KMS-11 (cell line): ENCODE data around the gene DBNL.
"Not testable (repeated sequence)": the region's sequence is repeated elsewhere in the genome, so short reads cannot be mapped to it uniquely, and the experiment has no call there.

ENCODE experiments used
- H2AFZ ChIP-seq: fragments of 200-600 bp; sonication (generic); 2 replicates; pipeline ENCODE4 v1.6.1; 2016; ENCODE audit warnings: antibody characterized with exemption, mixed run types, low read depth
- H3K27ac ChIP-seq: fragments of 200-600 bp; sonication (generic); 2 replicates; pipeline ENCODE4 v1.6.1; 2016; ENCODE audit warnings: mild to moderate bottlenecking, mixed run types
- H3K27me3 ChIP-seq: fragments of 200-600 bp; sonication (generic); 2 replicates; pipeline ENCODE4 v1.6.1; 2017; ENCODE audit warnings: mild to moderate bottlenecking, low read depth, mixed run types, moderate library complexity; ENCODE audit not compliant: insufficient read depth
- H3K36me3 ChIP-seq: fragments of 200-600 bp; sonication (generic); 2 replicates; pipeline ENCODE4 v1.6.1; 2017; ENCODE audit warnings: mild to moderate bottlenecking, mixed run types; ENCODE audit not compliant: insufficient read depth
- H3K4me1 ChIP-seq: fragments of 200-600 bp; sonication (generic); 2 replicates; pipeline ENCODE4 v1.6.1; 2016; ENCODE audit warnings: mild to moderate bottlenecking, low read depth, mixed run types; ENCODE audit not compliant: poor library complexity, severe bottlenecking
- H3K4me2 ChIP-seq: fragments of 200-600 bp; sonication (generic); 2 replicates; pipeline ENCODE4 v1.7.0; 2016; ENCODE audit warnings: mild to moderate bottlenecking, mixed run types
- H3K4me3 ChIP-seq: fragments of 200-600 bp; sonication (generic); IDR thresholded peaks from 2 replicates; pipeline ENCODE4 v1.6.1; 2017; ENCODE audit warnings: low read depth, low read length, mixed read lengths; ENCODE audit not compliant: insufficient read depth
- H3K79me2 ChIP-seq: fragments of 200-600 bp; sonication (generic); 2 replicates; pipeline ENCODE4 v1.6.1; 2016; ENCODE audit warnings: low read depth, mixed run types; ENCODE audit not compliant: insufficient read depth
- H3K9ac ChIP-seq: fragments of 200-600 bp; sonication (generic); 2 replicates; pipeline ENCODE4 v1.6.1; 2016; ENCODE audit warnings: mild to moderate bottlenecking, mixed run types
- H4K20me1 ChIP-seq: fragments of 200-600 bp; sonication (generic); 2 replicates; pipeline ENCODE4 v1.6.1; 2016; ENCODE audit warnings: mild to moderate bottlenecking, mixed run types; ENCODE audit not compliant: insufficient read depth
- TF ChIP-seq, protein P1 (sequence below): fragments of 200-600 bp; sonication (generic); conservative IDR thresholded peaks from 2 replicates; pipeline ENCODE4 v1.6.1; 2017; ENCODE audit warnings: low read depth, mild to moderate bottlenecking, antibody characterized with exemption, low read length, moderate library complexity, mixed read lengths

Gene DBNL

DNA sequence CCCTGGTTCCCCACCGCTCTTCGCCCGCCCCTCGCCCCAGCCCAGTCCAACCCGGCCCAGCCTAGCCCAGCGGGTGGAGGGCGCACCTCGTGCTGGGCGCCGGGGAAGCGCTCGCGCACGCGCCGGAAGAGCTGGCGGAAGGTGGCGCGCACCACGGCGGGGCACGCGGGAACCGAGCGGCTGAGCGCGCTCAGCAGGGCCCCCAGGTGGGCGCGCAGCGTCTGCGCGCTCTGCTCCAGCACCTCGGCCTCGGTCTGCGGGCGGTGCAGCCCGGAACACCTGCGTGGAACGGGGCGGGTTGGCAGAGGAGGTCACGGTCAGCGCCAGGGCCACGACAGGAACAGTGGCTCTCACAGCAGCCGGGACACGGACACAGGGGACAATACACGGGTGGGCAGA is 4.0 kb upstream of the DBNL start:
- H3K4me3 ChIP-seq, H3K27me3 ChIP-seq, H3K36me3 ChIP-seq, H4K20me1 ChIP-seq, H3K79me2 ChIP-seq: not testable (repeated sequence)
- H3K9ac ChIP-seq: peak overlapping the region; percentile 59; the same call in 1 of the 2 replicates
- H3K4me2 ChIP-seq: peak overlapping the region; percentile 73
- peaks cover 10% of the 10 kb centered on the region for H3K4me1 ChIP-seq
- TF ChIP-seq, protein P1, sequence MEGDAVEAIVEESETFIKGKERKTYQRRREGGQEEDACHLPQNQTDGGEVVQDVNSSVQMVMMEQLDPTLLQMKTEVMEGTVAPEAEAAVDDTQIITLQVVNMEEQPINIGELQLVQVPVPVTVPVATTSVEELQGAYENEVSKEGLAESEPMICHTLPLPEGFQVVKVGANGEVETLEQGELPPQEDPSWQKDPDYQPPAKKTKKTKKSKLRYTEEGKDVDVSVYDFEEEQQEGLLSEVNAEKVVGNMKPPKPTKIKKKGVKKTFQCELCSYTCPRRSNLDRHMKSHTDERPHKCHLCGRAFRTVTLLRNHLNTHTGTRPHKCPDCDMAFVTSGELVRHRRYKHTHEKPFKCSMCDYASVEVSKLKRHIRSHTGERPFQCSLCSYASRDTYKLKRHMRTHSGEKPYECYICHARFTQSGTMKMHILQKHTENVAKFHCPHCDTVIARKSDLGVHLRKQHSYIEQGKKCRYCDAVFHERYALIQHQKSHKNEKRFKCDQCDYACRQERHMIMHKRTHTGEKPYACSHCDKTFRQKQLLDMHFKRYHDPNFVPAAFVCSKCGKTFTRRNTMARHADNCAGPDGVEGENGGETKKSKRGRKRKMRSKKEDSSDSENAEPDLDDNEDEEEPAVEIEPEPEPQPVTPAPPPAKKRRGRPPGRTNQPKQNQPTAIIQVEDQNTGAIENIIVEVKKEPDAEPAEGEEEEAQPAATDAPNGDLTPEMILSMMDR: 0 out of 2 replicates have a peak, but pooled peaks have one; percentile 15
- H3K27ac ChIP-seq: peak overlapping the region; percentile 58
- H2AFZ ChIP-seq: peak overlapping the region; percentile 64

DNA sequence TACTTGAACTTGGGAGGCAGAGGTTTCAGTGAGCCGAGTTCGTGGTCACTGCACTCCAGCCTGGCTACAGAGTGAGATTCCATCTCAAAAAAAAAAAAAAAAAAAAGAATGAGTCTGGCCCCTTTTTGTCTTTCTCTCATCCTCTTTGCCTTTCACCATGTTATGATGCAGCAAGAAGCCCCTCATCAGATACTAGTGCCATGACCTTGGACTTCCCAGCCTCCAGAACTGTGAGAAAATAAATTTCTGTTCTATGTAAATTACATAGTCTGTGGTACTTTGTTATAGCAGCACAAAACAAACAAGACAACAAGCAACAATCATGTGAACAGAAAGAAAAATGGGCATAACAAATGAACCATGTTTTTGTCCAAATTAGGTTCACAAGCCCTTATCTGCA is 2.3 kb upstream of the DBNL start:
- Histone ChIP-seq H3K27me3 (no peaks in the 10 kb centered on the region), H3K27ac (no peak overlapping the region), H3K4me1 (peaks cover 28% of the 10 kb centered on the region), H3K4me3 (no peak overlapping the region), H4K20me1 (no peaks in the 10 kb centered on the region), H2AFZ (no peak overlapping the region), H3K36me3 (no peaks in the 10 kb centered on the region), H3K4me2 (no peak overlapping the region), H3K9ac (no peak overlapping the region), H3K79me2 (peaks cover 26% of the 10 kb centered on the region)
- TF ChIP-seq, protein P1: no peak

DNA sequence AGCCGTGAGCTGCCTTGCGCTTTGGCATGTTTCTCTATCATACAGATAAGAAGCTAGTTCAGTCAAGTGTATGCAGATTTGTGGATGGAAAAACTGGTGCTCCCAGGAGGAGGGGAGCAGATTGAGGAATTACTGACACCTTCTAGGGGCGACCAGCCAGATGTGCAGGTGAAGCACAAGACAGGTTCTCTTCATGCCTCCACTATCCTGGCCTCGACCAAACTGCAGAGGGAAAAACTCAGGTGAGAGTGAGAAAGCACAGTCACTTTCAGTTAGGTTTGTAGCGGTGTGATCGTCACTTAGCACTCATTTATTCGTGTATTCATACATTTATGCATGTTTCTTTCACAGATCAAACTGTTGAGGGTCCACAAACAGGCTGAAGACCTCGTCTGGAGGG is 600 bp upstream of the DBNL start:
- H3K27me3 ChIP-seq: no peaks in the 10 kb centered on the region
- peak overlapping the region; percentile 67 for H3K4me3 ChIP-seq
- no peaks in the 10 kb centered on the region for H3K36me3 ChIP-seq
- H4K20me1 ChIP-seq: no peaks in the 10 kb centered on the region
- TF ChIP-seq, protein P1: no peak
- peaks cover 41% of the 10 kb centered on the region for H3K79me2 ChIP-seq
- peak overlapping the region; percentile 23; the same call in 1 of the 2 replicates for H3K27ac ChIP-seq
- H3K4me1 ChIP-seq: peaks cover 32% of the 10 kb centered on the region
- peak overlapping the region; percentile 70; the same call in 1 of the 2 replicates for H3K9ac ChIP-seq
- H3K4me2 ChIP-seq: peak overlapping the region; percentile 93
- H2AFZ ChIP-seq: peak overlapping the region; percentile 73

DNA sequence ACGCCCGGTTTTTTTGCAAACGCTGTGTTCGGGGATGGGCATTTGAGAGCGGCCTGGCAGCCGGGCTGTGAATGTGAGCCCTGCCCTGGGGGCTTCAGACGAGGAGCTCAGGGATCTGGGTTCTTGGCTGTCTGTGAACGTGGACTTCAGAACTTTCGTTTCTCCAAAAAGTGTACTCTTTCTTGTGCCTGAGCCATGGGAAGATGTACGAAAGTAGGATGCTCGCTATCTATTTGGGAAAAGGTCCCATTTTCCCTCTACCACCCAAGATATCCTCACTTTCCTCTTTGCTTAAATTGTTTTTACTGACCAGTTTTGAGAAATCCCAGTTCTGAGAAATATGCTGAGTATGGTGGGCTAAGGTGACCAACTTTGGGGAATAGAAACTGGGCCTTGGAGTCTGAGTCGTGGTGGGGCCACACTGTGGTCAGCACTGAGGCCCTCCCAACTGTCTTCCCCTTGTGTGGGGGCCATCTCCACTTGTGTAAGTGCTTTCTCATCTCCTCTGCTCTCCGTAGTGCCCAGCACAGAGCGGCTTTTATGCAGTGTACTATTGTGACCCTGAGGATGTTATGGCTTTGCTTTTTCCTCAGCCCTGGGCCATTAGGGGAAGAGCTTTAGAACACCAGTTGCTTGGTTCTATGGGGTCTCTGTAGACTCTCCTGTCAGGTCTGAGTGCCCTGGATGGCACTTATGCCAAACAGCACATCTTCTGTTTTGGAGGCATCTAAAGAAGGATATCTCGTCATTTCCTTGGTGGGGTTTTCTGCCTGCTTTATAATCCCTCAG is 918 bp downstream of the DBNL start:
- peak overlapping the region; percentile 73; the same call in 1 of the 2 replicates for H2AFZ ChIP-seq
- TF ChIP-seq, protein P1: no peak
- peak overlapping the region; percentile 32; the same call in 1 of the 2 replicates for H3K27ac ChIP-seq

More for the DNA sequence above, 918 bp downstream of the DBNL start:
- Histone ChIP-seq H3K4me3 (peak overlapping the region; percentile 61), H3K27me3 (no peaks in the 10 kb centered on the region), H3K9ac (peak overlapping the region; percentile 70), H3K36me3 (no peaks in the 10 kb centered on the region), H4K20me1 (no peaks in the 10 kb centered on the region), H3K4me2 (peak overlapping the region; percentile 95), H3K79me2 (peaks cover 42% of the 10 kb centered on the region), H3K4me1 (peaks cover 32% of the 10 kb centered on the region)
